Inferior parietal cortex (tissue), 1 donor: ENCODE data around the gene GDPD5.

ENCODE experiments used
- DNase-seq: peaks from one replicate; pipeline ENCODE4 v3.0.0-alpha.2; 2016; ENCODE audit errors: extremely low spot score

GDPD5 gene

GRCh38 chr11:75445315-75445953 lies 80.3 kb downstream of the GDPD5 start:
- peak; percentile 91 for DNase-seq

- no peak for DNase-seq
These were observed 82.7 kb downstream of the GDPD5 start for GRCh38 chr11:75443043-75443442.

GRCh38 chr11:75442161-75442885 lies 83.4 kb downstream of the GDPD5 start:
- DNase-seq, result no peak

- DNase-seq, result no peak
These were observed 84.0 kb downstream of the GDPD5 start for GRCh38 chr11:75441804-75442132.

- no peak for DNase-seq
These were observed 84.6 kb downstream of the GDPD5 start for GRCh38 chr11:75440960-75441803.

- no peak for DNase-seq
These were observed 86.1 kb downstream of the GDPD5 start for GRCh38 chr11:75439495-75440120.

- no peak for DNase-seq
These were observed 86.7 kb downstream of the GDPD5 start for GRCh38 chr11:75439026-75439425.

GRCh38 chr11:75437966-75438659 lies 87.6 kb downstream of the GDPD5 start:
- DNase-seq, result no peak

GRCh38 chr11:75436806-75437205 lies 88.9 kb downstream of the GDPD5 start:
- DNase-seq, result no peak

- DNase-seq, result no peak
These were observed 90.2 kb downstream of the GDPD5 start for GRCh38 chr11:75435571-75435925.

- DNase-seq, result no peak
These were observed 90.7 kb downstream of the GDPD5 start for GRCh38 chr11:75434886-75435570.

GRCh38 chr11:75434051-75434450 lies 91.7 kb downstream of the GDPD5 start:
- DNase-seq, result no peak

- DNase-seq, result no peak
These were observed 92.3 kb downstream of the GDPD5 start for GRCh38 chr11:75433443-75433842.

- no peak for DNase-seq
These were observed 92.8 kb downstream of the GDPD5 start, which contains the start of gene KLHL35 for GRCh38 chr11:75432911-75433321. Gene KLHL35 (minus strand): TSS chr11:75433203. CDS start chr11:75430629, 2,574 bp downstream.

GRCh38 chr11:75431533-75432525 lies 93.9 kb downstream of the GDPD5 start:
- no peak for DNase-seq

GRCh38 chr11:75430714-75431532 lies 94.8 kb downstream of the GDPD5 start:
- DNase-seq, result no peak

- no peak for DNase-seq
These were observed 95.6 kb downstream of the GDPD5 start for GRCh38 chr11:75429902-75430713.

- DNase-seq, result no peak
These were observed 96.2 kb downstream of the GDPD5 start for GRCh38 chr11:75429641-75429901.
